ENCODE data around the gene POLG2. TPM values are rescaled to one million over a fixed set of nuclear protein-coding genes. Genes with fewer than 3 reads are reported as not detected.

POLG2 gene
- total and polyA plus RNA-seq, 11 donors: 1.4 to 8.7 (median 5.7) TPM

GRCh38 chr17:64535357-64535756, 38.5 kb upstream of the POLG2 start:
- DNase-seq: no peak
- no peak for ATAC-seq
- WGBS, 4 donors: 73 to 78% (median 74%) methylated on average over 6 of the region's 6 CpGs
- Histone ChIP-seq H3K9me3 (no peaks in the 10 kb centered on the region), H3K27ac (no peak overlapping the region), H3K4me3 (no peak overlapping the region), H3K4me1 (peaks cover 0 to 7% (median 0%) of the 10 kb centered on the region in 12 donors), H3K36me3 (peaks cover 0 to 100% (median 94%) of the 10 kb centered on the region in 9 donors), H3K27me3 (no peaks in the 10 kb centered on the region)
- intact Hi-C loops (cut with DNase I): loop anchor here in 1 of 10 donors (10.0 kb wide), 1 partner anchor 109 kb away; no protein-coding TSS in a partner anchor
- TF ChIP-seq POLR2A (IDR thresholded peaks at IDR 0.05): no peak

- Histone ChIP-seq H3K36me3 (peaks cover 2 to 100% (median 100%) of the 10 kb centered on the region in 9 donors), H3K27me3 (no peaks in the 10 kb centered on the region), H3K4me1 (peaks cover 0 to 7% (median 0%) of the 10 kb centered on the region in 12 donors), H3K27ac (no peak overlapping the region), H3K9me3 (no peaks in the 10 kb centered on the region), H3K4me3 (no peak overlapping the region)
- DNase-seq (no peak), ATAC-seq (no peak)
- intact Hi-C loops (cut with DNase I): loop anchor here in 1 of 10 donors (10.0 kb wide), 1 partner anchor 111 kb away; no protein-coding TSS in a partner anchor
- TF ChIP-seq CTCF (IDR thresholded peaks at IDR 0.05) (no peak), POLR2A (IDR thresholded peaks at IDR 0.05) (no peak)
- WGBS, 4 donors: 74 to 82% (median 78%) methylated on average over 3 of the region's 3 CpGs
These were observed 37.3 kb upstream of the POLG2 start for GRCh38 chr17:64534187-64534586.

GRCh38 chr17:64533784-64534183, 36.9 kb upstream of the POLG2 start:
- intact Hi-C loops (cut with DNase I): loop anchor here in 2 of 10 donors (2.0 to 10.0 kb wide), 2 partner anchors 27 to 111 kb away; no protein-coding TSS in a partner anchor
- no peaks in the 10 kb centered on the region for H3K9me3 ChIP-seq
- H3K36me3 ChIP-seq: peaks cover 2 to 100% (median 100%) of the 10 kb centered on the region in 9 donors
- ATAC-seq (no peak), DNase-seq (no peak)
- H3K4me1 ChIP-seq: peaks cover 0 to 7% (median 0%) of the 10 kb centered on the region in 12 donors
- no peak overlapping the region for H3K27ac ChIP-seq
- 62 to 76% (median 69%) methylated on average over 2 of the region's 2 CpGs for WGBS, 4 donors
- TF ChIP-seq POLR2A (IDR thresholded peaks at IDR 0.05) (no peak), CTCF (IDR thresholded peaks at IDR 0.05) (no peak)
- H3K27me3 ChIP-seq: no peaks in the 10 kb centered on the region
- no peak overlapping the region for H3K4me3 ChIP-seq

- intact Hi-C loops (cut with DNase I): loop anchor here in 2 of 10 donors (2.0 to 10.0 kb wide), 2 partner anchors 28 to 112 kb away; no protein-coding TSS in a partner anchor
- ATAC-seq: peak in 3 of 4 donors; percentile 33 to 41 (median 33)
These were observed 35.6 kb upstream of the POLG2 start for GRCh38 chr17:64532409-64532808.

More at GRCh38 chr17:64532409-64532808, 35.6 kb upstream of the POLG2 start:
- Histone ChIP-seq H3K4me3 (no peak overlapping the region), H3K27ac (no peak overlapping the region), H3K9me3 (no peaks in the 10 kb centered on the region), H3K4me1 (peaks cover 0 to 7% (median 0%) of the 10 kb centered on the region in 12 donors), H3K27me3 (no peaks in the 10 kb centered on the region), H3K36me3 (peaks cover 2 to 100% (median 100%) of the 10 kb centered on the region in 9 donors)
- WGBS, 4 donors: 63 to 78% (median 67%) methylated on average over 5 of the region's 5 CpGs
- DNase-seq: no peak
- TF ChIP-seq POLR2A (IDR thresholded peaks at IDR 0.05) (no peak), CTCF (IDR thresholded peaks at IDR 0.05) (no peak)
